Activated naive CD8-positive, alpha-beta T cell treated with anti-CD3 and anti-CD28 coated beads for 36 hours (primary cell): ENCODE data around the gene AGAP1. TPM values are rescaled to one million over a fixed set of nuclear protein-coding genes. Genes with fewer than 3 reads are reported as not detected.

Source experiments
- DNase-seq: peaks from one replicate; pipeline ENCODE4 v3.0.0; 2021
- H3K27ac Mint-ChIP-seq: one replicate; pipeline ENCODE4 v1.8.0; 2022; ENCODE audit warnings: mild to moderate bottlenecking, moderate library complexity, mixed read lengths
- H3K27me3 Mint-ChIP-seq: one replicate; pipeline ENCODE4 v1.8.0; 2022; ENCODE audit warnings: mild to moderate bottlenecking, mixed read lengths
- H3K36me3 Mint-ChIP-seq: one replicate; pipeline ENCODE4 v1.8.0; 2021; ENCODE audit warnings: mild to moderate bottlenecking, mixed read lengths
- H3K4me1 Mint-ChIP-seq: one replicate; pipeline ENCODE4 v1.8.0; 2021; ENCODE audit warnings: mixed read lengths
- H3K4me3 Mint-ChIP-seq: one replicate; pipeline ENCODE4 v1.8.0; 2022; ENCODE audit warnings: mild to moderate bottlenecking, moderate library complexity, mixed read lengths
- H3K9me3 Mint-ChIP-seq: one replicate; pipeline ENCODE4 v1.8.0; 2022; ENCODE audit warnings: mixed read lengths
- total RNA-seq, 2 experiments: library from RNA; stranded (reverse); gene quantifications; one replicate each; pipeline ENCODE4 v1.2.3, GENCODE V29; 2021

The AGAP1 gene
- 1 to 10 TPM in 1 of 2 experiments, under 1 TPM in 1; 0.89 to 1.4 TPM for total RNA-seq

GRCh38 chr2:235493775-235494715 is at the start of gene AGAP1:
TSS of gene AGAP1 (plus strand) at chr2:235494043.
- Mint-ChIP-seq H3K27ac (no peak within 1 kb of the TSS), H3K4me3 (peak within 1 kb of the TSS; percentile 80), H3K9me3 (no peaks in the 10 kb centered on the region), H3K36me3 (no peaks in the 10 kb centered on the region), H3K4me1 (peaks cover 5% of the 10 kb centered on the region), H3K27me3 (peaks cover 76% of the 10 kb centered on the region)
- DNase-seq: peak; percentile 28

- H3K27me3 Mint-ChIP-seq: peaks cover 7% of the 10 kb centered on the region
- no peaks in the 10 kb centered on the region for H3K36me3 Mint-ChIP-seq
Measured at GRCh38 chr2:235444101-235444597, 49.7 kb upstream of the AGAP1 start.

GRCh38 chr2:235445116-235445515 is 48.7 kb upstream of the AGAP1 start:
- H3K27me3 Mint-ChIP-seq: peaks cover 7% of the 10 kb centered on the region
- no peak for DNase-seq
- no peak overlapping the region for H3K4me3 Mint-ChIP-seq
- no peaks in the 10 kb centered on the region for H3K4me1 Mint-ChIP-seq
- H3K27ac Mint-ChIP-seq: no peak overlapping the region
- H3K9me3 Mint-ChIP-seq: peaks cover 6% of the 10 kb centered on the region
- H3K36me3 Mint-ChIP-seq: no peaks in the 10 kb centered on the region

More at GRCh38 chr2:235444101-235444597, 49.7 kb upstream of the AGAP1 start:
- H3K4me3 Mint-ChIP-seq: no peak overlapping the region
- no peak for DNase-seq
- H3K4me1 Mint-ChIP-seq: no peaks in the 10 kb centered on the region
- no peak overlapping the region for H3K27ac Mint-ChIP-seq
- H3K9me3 Mint-ChIP-seq: peaks cover 6% of the 10 kb centered on the region

GRCh38 chr2:235446082-235446481 is 47.8 kb upstream of the AGAP1 start:
- Mint-ChIP-seq H3K27ac (no peak overlapping the region), H3K27me3 (peaks cover 11% of the 10 kb centered on the region), H3K36me3 (no peaks in the 10 kb centered on the region), H3K9me3 (peaks cover 6% of the 10 kb centered on the region), H3K4me1 (no peaks in the 10 kb centered on the region), H3K4me3 (no peak overlapping the region)
- DNase-seq: no peak

GRCh38 chr2:235447210-235447609 is 46.6 kb upstream of the AGAP1 start:
- H3K36me3 Mint-ChIP-seq: no peaks in the 10 kb centered on the region
- no peak for DNase-seq
- H3K4me1 Mint-ChIP-seq: no peaks in the 10 kb centered on the region
- peaks cover 5% of the 10 kb centered on the region for H3K9me3 Mint-ChIP-seq
- H3K27me3 Mint-ChIP-seq: peaks cover 16% of the 10 kb centered on the region
- no peak overlapping the region for H3K4me3 Mint-ChIP-seq
- no peak overlapping the region for H3K27ac Mint-ChIP-seq

GRCh38 chr2:235449568-235449967 is 44.3 kb upstream of the AGAP1 start:
- H3K9me3 Mint-ChIP-seq: no peaks in the 10 kb centered on the region
- H3K27me3 Mint-ChIP-seq: peaks cover 14% of the 10 kb centered on the region
- H3K4me1 Mint-ChIP-seq: no peaks in the 10 kb centered on the region
- no peaks in the 10 kb centered on the region for H3K36me3 Mint-ChIP-seq
- no peak overlapping the region for H3K27ac Mint-ChIP-seq
- no peak overlapping the region for H3K4me3 Mint-ChIP-seq
- no peak for DNase-seq

GRCh38 chr2:235453605-235454151 is 40.2 kb upstream of the AGAP1 start:
- Mint-ChIP-seq H3K4me3 (no peak overlapping the region), H3K36me3 (no peaks in the 10 kb centered on the region), H3K27me3 (peaks cover 14% of the 10 kb centered on the region), H3K4me1 (no peaks in the 10 kb centered on the region), H3K27ac (no peak overlapping the region), H3K9me3 (no peaks in the 10 kb centered on the region)
- no peak for DNase-seq

- Mint-ChIP-seq H3K27me3 (peaks cover 11% of the 10 kb centered on the region), H3K9me3 (no peaks in the 10 kb centered on the region), H3K4me3 (no peak overlapping the region), H3K27ac (no peak overlapping the region), H3K4me1 (no peaks in the 10 kb centered on the region), H3K36me3 (no peaks in the 10 kb centered on the region)
- no peak for DNase-seq
Measured at GRCh38 chr2:235458839-235459273, 35.0 kb upstream of the AGAP1 start.

- Mint-ChIP-seq H3K27ac (no peak overlapping the region), H3K4me3 (no peak overlapping the region), H3K36me3 (no peaks in the 10 kb centered on the region), H3K9me3 (no peaks in the 10 kb centered on the region), H3K4me1 (no peaks in the 10 kb centered on the region), H3K27me3 (peaks cover 25% of the 10 kb centered on the region)
- DNase-seq: no peak
Measured at GRCh38 chr2:235460548-235461047, 33.2 kb upstream of the AGAP1 start.

GRCh38 chr2:235461763-235462414 is 32.0 kb upstream of the AGAP1 start:
- Mint-ChIP-seq H3K27ac (no peak overlapping the region), H3K36me3 (no peaks in the 10 kb centered on the region), H3K4me1 (no peaks in the 10 kb centered on the region), H3K27me3 (peaks cover 27% of the 10 kb centered on the region), H3K4me3 (no peak overlapping the region), H3K9me3 (no peaks in the 10 kb centered on the region)
- no peak for DNase-seq

GRCh38 chr2:235462415-235462790 is 31.4 kb upstream of the AGAP1 start:
- H3K9me3 Mint-ChIP-seq: no peaks in the 10 kb centered on the region
- H3K4me3 Mint-ChIP-seq: no peak overlapping the region
- H3K4me1 Mint-ChIP-seq: no peaks in the 10 kb centered on the region
- peaks cover 28% of the 10 kb centered on the region for H3K27me3 Mint-ChIP-seq
- H3K36me3 Mint-ChIP-seq: no peaks in the 10 kb centered on the region
- DNase-seq: no peak
- H3K27ac Mint-ChIP-seq: no peak overlapping the region

- H3K36me3 Mint-ChIP-seq: no peaks in the 10 kb centered on the region
- DNase-seq: no peak
- H3K27me3 Mint-ChIP-seq: peaks cover 28% of the 10 kb centered on the region
- H3K27ac Mint-ChIP-seq: no peak overlapping the region
- H3K4me3 Mint-ChIP-seq: no peak overlapping the region
- no peaks in the 10 kb centered on the region for H3K4me1 Mint-ChIP-seq
- H3K9me3 Mint-ChIP-seq: no peaks in the 10 kb centered on the region
Measured at GRCh38 chr2:235463893-235464292, 29.9 kb upstream of the AGAP1 start.

GRCh38 chr2:235467588-235467987 is 26.3 kb upstream of the AGAP1 start:
- Mint-ChIP-seq H3K36me3 (no peaks in the 10 kb centered on the region), H3K4me1 (no peaks in the 10 kb centered on the region), H3K9me3 (no peaks in the 10 kb centered on the region), H3K4me3 (no peak overlapping the region), H3K27me3 (peaks cover 28% of the 10 kb centered on the region), H3K27ac (no peak overlapping the region)
- no peak for DNase-seq

GRCh38 chr2:235468978-235469655 is 24.7 kb upstream of the AGAP1 start:
- H3K36me3 Mint-ChIP-seq: no peaks in the 10 kb centered on the region
- H3K27ac Mint-ChIP-seq: no peak overlapping the region
- no peaks in the 10 kb centered on the region for H3K4me1 Mint-ChIP-seq
- DNase-seq: no peak
- H3K4me3 Mint-ChIP-seq: no peak overlapping the region
- peaks cover 21% of the 10 kb centered on the region for H3K27me3 Mint-ChIP-seq
- no peaks in the 10 kb centered on the region for H3K9me3 Mint-ChIP-seq
